ENCODE measurements around the gene TRAPPC6A. TPM values are rescaled to one million over a fixed set of nuclear protein-coding genes. Genes with fewer than 3 reads are reported as not detected.

TRAPPC6A gene
- total and polyA plus RNA-seq, 2 donors, result 37.9 to 61.4 TPM

- no peak for DNase-seq (ENCODE audit: low read depth in 6 of 9, low spot score in 9 of 9)
- no peak overlapping the region for H3K27ac ChIP-seq (ENCODE audit: low read depth in 1 of 2, low read length in 1 of 2)
- H3K27me3 ChIP-seq (ENCODE audit: control insufficient read depth in 2 of 2, insufficient read depth in 1 of 2, low read length in 1 of 2), result no peaks in the 10 kb centered on the region
- H3K4me3 ChIP-seq (ENCODE audit: low read length in 2 of 2), result no peak overlapping the region
- 93% methylated on average over 21 of the region's 21 CpGs for WGBS
- H3K36me3 ChIP-seq (ENCODE audit: control insufficient read depth in 2 of 2, insufficient read depth in 2 of 2, low read length in 1 of 2), result no peaks in the 10 kb centered on the region
- peaks cover 15 to 44% of the 10 kb centered on the region in 2 donors for H3K4me1 ChIP-seq (ENCODE audit: control insufficient read depth in 2 of 2, insufficient read depth in 2 of 2, low read length in 2 of 2)
- peaks cover 0 to 3% of the 10 kb centered on the region in 2 donors for H3K9me3 ChIP-seq (ENCODE audit: control insufficient read depth in 2 of 2, insufficient read depth in 1 of 2, low read length in 1 of 2)
These were observed 7.6 kb downstream of the TRAPPC6A start for GRCh38 chr19:45170146-45171106.

- Histone ChIP-seq H3K36me3 (ENCODE audit: control insufficient read depth in 2 of 2, insufficient read depth in 2 of 2, low read length in 1 of 2) (no peaks in the 10 kb centered on the region), H3K4me1 (ENCODE audit: control insufficient read depth in 2 of 2, insufficient read depth in 2 of 2, low read length in 2 of 2) (peaks cover 17 to 48% of the 10 kb centered on the region in 2 donors), H3K27ac (ENCODE audit: low read depth in 1 of 2, low read length in 1 of 2) (no peak overlapping the region), H3K4me3 (ENCODE audit: low read length in 2 of 2) (no peak overlapping the region), H3K9me3 (ENCODE audit: control insufficient read depth in 2 of 2, insufficient read depth in 1 of 2, low read length in 1 of 2) (peaks cover 0 to 3% of the 10 kb centered on the region in 2 donors), H3K27me3 (ENCODE audit: control insufficient read depth in 2 of 2, insufficient read depth in 1 of 2, low read length in 1 of 2) (no peaks in the 10 kb centered on the region)
- WGBS, result 97% methylated on average over 10 of the region's 10 CpGs
- DNase-seq (ENCODE audit: low read depth in 6 of 9, low spot score in 9 of 9), result no peak
These were observed 8.4 kb downstream of the TRAPPC6A start for GRCh38 chr19:45169602-45170001.

DNA sequence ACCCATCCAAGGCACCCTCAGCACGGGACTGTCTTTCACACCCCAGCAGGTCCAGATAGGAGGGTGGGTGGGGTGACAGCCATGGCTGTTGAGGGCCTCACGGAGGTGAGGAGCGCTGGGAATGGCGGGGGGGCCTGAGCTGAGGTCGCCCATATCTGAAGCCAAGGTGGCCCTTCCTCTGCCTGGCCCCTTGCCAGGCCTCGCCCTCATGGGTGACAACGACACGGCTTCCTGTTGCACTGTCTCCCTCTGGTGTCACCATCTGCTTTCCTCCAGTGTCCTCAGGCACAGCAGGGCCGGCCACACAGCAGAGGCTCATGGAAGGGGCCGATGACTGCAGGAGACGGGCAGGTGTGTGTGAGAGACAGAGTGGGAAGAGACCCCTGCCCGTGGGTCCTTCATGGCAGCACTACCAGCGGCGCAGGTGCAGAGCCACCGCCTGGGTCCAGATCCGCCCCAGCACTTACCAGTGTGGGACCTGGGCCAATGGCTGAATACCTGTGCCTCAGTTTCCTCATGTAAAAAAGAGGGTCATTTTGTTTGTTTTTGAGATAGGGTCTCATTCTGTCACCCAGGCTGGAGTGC lies 9.2 kb downstream of the TRAPPC6A start:
- WGBS, result 94% methylated on average over 16 of the region's 16 CpGs
- no peak for DNase-seq (ENCODE audit: low read depth in 6 of 9, low spot score in 9 of 9)
- Histone ChIP-seq H3K27me3 (ENCODE audit: control insufficient read depth in 2 of 2, insufficient read depth in 1 of 2, low read length in 1 of 2) (no peaks in the 10 kb centered on the region), H3K4me3 (ENCODE audit: low read length in 2 of 2) (no peak overlapping the region), H3K36me3 (ENCODE audit: control insufficient read depth in 2 of 2, insufficient read depth in 2 of 2, low read length in 1 of 2) (no peaks in the 10 kb centered on the region), H3K4me1 (ENCODE audit: control insufficient read depth in 2 of 2, insufficient read depth in 2 of 2, low read length in 2 of 2) (peaks cover 20 to 52% of the 10 kb centered on the region in 2 donors), H3K27ac (ENCODE audit: low read depth in 1 of 2, low read length in 1 of 2) (no peak overlapping the region), H3K9me3 (ENCODE audit: control insufficient read depth in 2 of 2, insufficient read depth in 1 of 2, low read length in 1 of 2) (peaks cover 0 to 3% of the 10 kb centered on the region in 2 donors)

GRCh38 chr19:45166723-45167252 lies 11.2 kb downstream of the TRAPPC6A start:
- no peak overlapping the region for H3K27ac ChIP-seq (ENCODE audit: low read depth in 1 of 2, low read length in 1 of 2)
- peaks cover 0 to 4% of the 10 kb centered on the region in 2 donors for H3K27me3 ChIP-seq (ENCODE audit: control insufficient read depth in 2 of 2, insufficient read depth in 1 of 2, low read length in 1 of 2)
- WGBS, result 88% methylated on average over 14 of the region's 14 CpGs
- H3K4me3 ChIP-seq (ENCODE audit: low read length in 2 of 2), result no peak overlapping the region
- DNase-seq (ENCODE audit: low read depth in 6 of 9, low spot score in 9 of 9), result no peak
- H3K9me3 ChIP-seq (ENCODE audit: control insufficient read depth in 2 of 2, insufficient read depth in 1 of 2, low read length in 1 of 2), result no peaks in the 10 kb centered on the region
- peaks cover 11 to 40% of the 10 kb centered on the region in 2 donors for H3K4me1 ChIP-seq (ENCODE audit: control insufficient read depth in 2 of 2, insufficient read depth in 2 of 2, low read length in 2 of 2)
- no peaks in the 10 kb centered on the region for H3K36me3 ChIP-seq (ENCODE audit: control insufficient read depth in 2 of 2, insufficient read depth in 2 of 2, low read length in 1 of 2)

DNA sequence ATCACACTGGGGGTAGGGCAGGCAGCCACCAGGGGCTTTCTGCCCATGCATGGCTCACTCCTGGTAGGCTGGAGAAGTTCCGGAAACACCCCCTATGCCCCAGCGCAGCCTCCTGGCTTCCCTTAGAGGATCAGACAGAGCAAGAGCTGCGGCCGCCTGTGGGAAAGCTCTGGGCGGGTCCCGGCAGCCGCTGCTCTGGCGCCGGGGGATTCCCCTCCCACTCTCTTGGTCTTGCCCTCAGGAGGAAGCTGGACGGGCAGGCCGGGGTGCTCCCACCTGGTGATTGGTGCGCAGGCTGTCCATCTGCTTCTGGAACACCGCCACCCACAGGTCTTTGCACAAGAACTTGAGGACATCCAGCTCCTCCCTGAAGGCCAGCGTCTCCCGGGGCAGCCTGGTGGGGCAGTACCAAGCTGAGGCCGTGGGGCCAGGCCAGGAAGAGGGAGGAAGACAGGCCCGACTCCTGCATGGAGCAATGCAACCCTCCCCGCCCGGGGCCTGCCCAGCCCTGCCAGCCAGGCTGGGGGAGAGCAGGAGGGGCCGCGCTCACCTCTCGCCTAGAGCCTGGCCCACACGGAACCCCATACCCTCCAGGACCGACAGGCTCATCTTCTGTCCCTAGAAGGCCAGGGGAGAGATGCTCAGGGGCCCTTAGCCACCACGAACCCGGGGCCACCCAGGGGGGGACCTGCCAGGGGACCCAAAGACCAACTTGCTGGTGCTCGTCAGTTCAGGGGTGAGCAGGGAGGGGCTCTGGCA lies 13.3 kb downstream of the TRAPPC6A start:
- peak in 2 of 9 donors; percentile 41 to 57 for DNase-seq (ENCODE audit: low read depth in 6 of 9, low spot score in 9 of 9)
- WGBS, result 43% methylated on average over 27 of the region's 27 CpGs
- Histone ChIP-seq H3K36me3 (ENCODE audit: control insufficient read depth in 2 of 2, insufficient read depth in 2 of 2, low read length in 1 of 2) (no peaks in the 10 kb centered on the region), H3K4me3 (ENCODE audit: low read length in 2 of 2) (no peak overlapping the region), H3K9me3 (ENCODE audit: control insufficient read depth in 2 of 2, insufficient read depth in 1 of 2, low read length in 1 of 2) (peaks cover 0 to 3% of the 10 kb centered on the region in 2 donors), H3K27ac (ENCODE audit: low read depth in 1 of 2, low read length in 1 of 2) (peak overlapping the region in 1 of 2 donors; percentile 8), H3K27me3 (ENCODE audit: control insufficient read depth in 2 of 2, insufficient read depth in 1 of 2, low read length in 1 of 2) (peaks cover 0 to 24% of the 10 kb centered on the region in 2 donors), H3K4me1 (ENCODE audit: control insufficient read depth in 2 of 2, insufficient read depth in 2 of 2, low read length in 2 of 2) (peaks cover 5 to 24% of the 10 kb centered on the region in 2 donors)

- H3K4me1 ChIP-seq (ENCODE audit: control insufficient read depth in 2 of 2, insufficient read depth in 2 of 2, low read length in 2 of 2), result peaks cover 5 to 24% of the 10 kb centered on the region in 2 donors
- peaks cover 0 to 5% of the 10 kb centered on the region in 2 donors for H3K9me3 ChIP-seq (ENCODE audit: control insufficient read depth in 2 of 2, insufficient read depth in 1 of 2, low read length in 1 of 2)
- H3K4me3 ChIP-seq (ENCODE audit: low read length in 2 of 2), result no peak overlapping the region
- no peaks in the 10 kb centered on the region for H3K36me3 ChIP-seq (ENCODE audit: control insufficient read depth in 2 of 2, insufficient read depth in 2 of 2, low read length in 1 of 2)
- 86% methylated on average over 15 of the region's 15 CpGs for WGBS
- peaks cover 2 to 32% of the 10 kb centered on the region in 2 donors for H3K27me3 ChIP-seq (ENCODE audit: control insufficient read depth in 2 of 2, insufficient read depth in 1 of 2, low read length in 1 of 2)
- H3K27ac ChIP-seq (ENCODE audit: low read depth in 1 of 2, low read length in 1 of 2), result no peak overlapping the region
- no peak for DNase-seq (ENCODE audit: low read depth in 6 of 9, low spot score in 9 of 9)
These were observed 14.1 kb downstream of the TRAPPC6A start for GRCh38 chr19:45163751-45164460.

DNA sequence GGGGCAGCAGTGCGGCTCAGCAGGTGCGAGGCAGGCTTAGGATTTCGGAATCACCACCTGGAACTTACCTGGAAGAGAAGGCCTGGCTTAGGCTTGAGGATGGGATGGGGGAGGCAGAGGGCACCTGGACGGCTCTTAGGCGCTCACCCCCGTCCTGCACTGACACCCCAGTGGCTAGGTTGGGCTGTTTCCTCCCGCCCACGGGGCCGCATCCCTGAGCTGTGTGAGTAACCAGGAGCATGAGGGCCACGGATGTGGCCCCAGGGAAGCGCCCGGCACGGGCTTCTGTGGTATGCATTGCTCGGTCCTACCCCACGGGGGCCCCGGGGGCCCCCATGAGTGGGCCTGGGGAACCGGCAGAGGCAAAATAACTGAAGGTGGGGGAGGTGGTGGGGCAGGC lies 14.9 kb downstream of the TRAPPC6A start:
- 97% methylated on average over 17 of the region's 17 CpGs for WGBS
- H3K4me1 ChIP-seq (ENCODE audit: control insufficient read depth in 2 of 2, insufficient read depth in 2 of 2, low read length in 2 of 2), result peaks cover 5 to 24% of the 10 kb centered on the region in 2 donors
- peaks cover 0 to 5% of the 10 kb centered on the region in 2 donors for H3K9me3 ChIP-seq (ENCODE audit: control insufficient read depth in 2 of 2, insufficient read depth in 1 of 2, low read length in 1 of 2)
- H3K27ac ChIP-seq (ENCODE audit: low read depth in 1 of 2, low read length in 1 of 2), result no peak overlapping the region
- DNase-seq (ENCODE audit: low read depth in 6 of 9, low spot score in 9 of 9), result no peak
- peaks cover 2 to 40% of the 10 kb centered on the region in 2 donors for H3K27me3 ChIP-seq (ENCODE audit: control insufficient read depth in 2 of 2, insufficient read depth in 1 of 2, low read length in 1 of 2)
- H3K36me3 ChIP-seq (ENCODE audit: control insufficient read depth in 2 of 2, insufficient read depth in 2 of 2, low read length in 1 of 2), result no peaks in the 10 kb centered on the region
- H3K4me3 ChIP-seq (ENCODE audit: low read length in 2 of 2), result no peak overlapping the region

GRCh38 chr19:45162608-45163143 lies 15.4 kb downstream of the TRAPPC6A start:
- WGBS, result 96% methylated on average over 18 of the region's 18 CpGs
- no peak overlapping the region for H3K27ac ChIP-seq (ENCODE audit: low read depth in 1 of 2, low read length in 1 of 2)
- H3K9me3 ChIP-seq (ENCODE audit: control insufficient read depth in 2 of 2, insufficient read depth in 1 of 2, low read length in 1 of 2), result peaks cover 0 to 5% of the 10 kb centered on the region in 2 donors
- no peaks in the 10 kb centered on the region for H3K36me3 ChIP-seq (ENCODE audit: control insufficient read depth in 2 of 2, insufficient read depth in 2 of 2, low read length in 1 of 2)
- no peak for DNase-seq (ENCODE audit: low read depth in 6 of 9, low spot score in 9 of 9)
- peaks cover 5 to 24% of the 10 kb centered on the region in 2 donors for H3K4me1 ChIP-seq (ENCODE audit: control insufficient read depth in 2 of 2, insufficient read depth in 2 of 2, low read length in 2 of 2)
- no peak overlapping the region for H3K4me3 ChIP-seq (ENCODE audit: low read length in 2 of 2)
- H3K27me3 ChIP-seq (ENCODE audit: control insufficient read depth in 2 of 2, insufficient read depth in 1 of 2, low read length in 1 of 2), result peaks cover 4 to 42% of the 10 kb centered on the region in 2 donors
